SU-DHL-6 (cell line): Measurements from ENCODE around the gene PSMD14.

Experiments
- EZH2phosphoT487 ChIP-seq: fragments of 200-600 bp; sonication (generic), shearing (Covaris generic); conservative IDR thresholded peaks from 2 replicates; pipeline ENCODE4 v1.6.1; 2018; ENCODE audit warnings: mild to moderate bottlenecking, antibody characterized with exemption, low read length, moderate library complexity, mixed read lengths
- TF ChIP-seq, protein P1 (sequence below): fragments of 200-600 bp; sonication (generic); IDR thresholded peaks from one replicate; pipeline ENCODE4 v1.5.1; 2017; ENCODE audit warnings: antibody characterized with exemption, mild to moderate bottlenecking, low read length, moderate library complexity; ENCODE audit not compliant: insufficient read depth, poor library complexity, severe bottlenecking

DNA sequence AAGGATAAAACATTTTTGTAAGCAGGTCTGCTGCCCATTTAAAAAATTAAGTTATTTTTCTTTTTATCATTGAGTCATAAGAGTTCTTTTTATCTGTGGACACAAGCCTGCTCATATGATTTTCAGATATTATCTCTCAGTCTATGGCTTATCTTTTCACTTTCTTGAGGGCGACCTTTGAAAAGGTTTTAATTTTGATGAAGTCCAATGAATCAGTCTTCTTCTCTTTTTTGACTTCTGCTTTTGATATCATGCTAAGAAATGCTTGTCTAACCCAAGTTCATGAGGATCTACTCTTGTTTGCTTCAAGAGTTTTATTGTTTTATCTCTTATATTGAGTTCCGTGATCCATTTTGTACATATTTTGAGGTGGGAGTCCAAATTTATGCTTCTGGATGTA lies 36.5 kb downstream of the PSMD14 start:
- TF ChIP-seq, protein P1, sequence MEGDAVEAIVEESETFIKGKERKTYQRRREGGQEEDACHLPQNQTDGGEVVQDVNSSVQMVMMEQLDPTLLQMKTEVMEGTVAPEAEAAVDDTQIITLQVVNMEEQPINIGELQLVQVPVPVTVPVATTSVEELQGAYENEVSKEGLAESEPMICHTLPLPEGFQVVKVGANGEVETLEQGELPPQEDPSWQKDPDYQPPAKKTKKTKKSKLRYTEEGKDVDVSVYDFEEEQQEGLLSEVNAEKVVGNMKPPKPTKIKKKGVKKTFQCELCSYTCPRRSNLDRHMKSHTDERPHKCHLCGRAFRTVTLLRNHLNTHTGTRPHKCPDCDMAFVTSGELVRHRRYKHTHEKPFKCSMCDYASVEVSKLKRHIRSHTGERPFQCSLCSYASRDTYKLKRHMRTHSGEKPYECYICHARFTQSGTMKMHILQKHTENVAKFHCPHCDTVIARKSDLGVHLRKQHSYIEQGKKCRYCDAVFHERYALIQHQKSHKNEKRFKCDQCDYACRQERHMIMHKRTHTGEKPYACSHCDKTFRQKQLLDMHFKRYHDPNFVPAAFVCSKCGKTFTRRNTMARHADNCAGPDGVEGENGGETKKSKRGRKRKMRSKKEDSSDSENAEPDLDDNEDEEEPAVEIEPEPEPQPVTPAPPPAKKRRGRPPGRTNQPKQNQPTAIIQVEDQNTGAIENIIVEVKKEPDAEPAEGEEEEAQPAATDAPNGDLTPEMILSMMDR: no peak
- TF ChIP-seq EZH2phosphoT487: no peak
